ENCODE data around the gene BRAT1. TPM values are rescaled to one million over a fixed set of nuclear protein-coding genes. Genes with fewer than 3 reads are reported as not detected.
"Not testable (repeated sequence)": the region's sequence is repeated elsewhere in the genome, so short reads cannot be mapped to it uniquely, and the experiment has no call there.

The BRAT1 gene
- total RNA-seq, 1 donor from 2014 or later: 24.0 TPM

DNA sequence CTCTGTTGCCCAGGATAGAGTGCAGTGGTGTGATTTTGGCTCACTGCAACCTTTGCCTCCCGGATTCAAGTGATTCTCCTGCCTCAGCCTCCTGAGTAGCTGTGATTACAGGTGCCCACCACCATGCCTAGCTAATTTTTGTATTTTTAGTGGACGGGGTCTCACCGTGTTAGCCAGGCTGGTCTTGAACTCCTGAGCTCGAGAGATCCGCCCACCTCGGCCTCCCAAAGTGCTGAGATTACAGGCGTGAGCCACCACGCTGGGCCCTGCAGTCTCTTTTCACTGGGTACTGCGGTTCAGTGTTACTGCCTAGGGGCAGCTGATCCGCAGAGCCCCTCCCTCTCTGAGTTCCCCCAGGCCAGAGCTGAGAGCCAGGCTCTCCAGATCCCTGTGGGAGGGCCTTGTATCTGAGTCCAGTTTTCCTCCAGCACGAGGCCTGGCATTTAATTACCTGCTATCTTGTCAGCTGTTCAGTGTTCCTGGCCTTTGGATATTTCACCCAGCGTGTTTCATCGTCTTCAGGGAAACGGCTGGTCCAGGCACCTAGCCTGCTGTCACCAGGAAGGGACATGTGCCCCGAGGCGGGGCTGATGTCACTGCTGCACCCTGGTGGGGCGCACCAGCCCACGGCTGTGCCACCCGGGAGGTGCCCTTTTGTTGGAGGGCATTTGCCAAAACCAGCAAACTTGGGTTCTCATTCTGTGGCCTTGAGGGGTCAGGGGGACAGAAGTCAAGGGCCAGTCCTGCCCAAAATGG is 19.3 kb downstream of the BRAT1 start:
- DNase-seq (ENCODE audit: low spot score): not testable (repeated sequence)

DNA sequence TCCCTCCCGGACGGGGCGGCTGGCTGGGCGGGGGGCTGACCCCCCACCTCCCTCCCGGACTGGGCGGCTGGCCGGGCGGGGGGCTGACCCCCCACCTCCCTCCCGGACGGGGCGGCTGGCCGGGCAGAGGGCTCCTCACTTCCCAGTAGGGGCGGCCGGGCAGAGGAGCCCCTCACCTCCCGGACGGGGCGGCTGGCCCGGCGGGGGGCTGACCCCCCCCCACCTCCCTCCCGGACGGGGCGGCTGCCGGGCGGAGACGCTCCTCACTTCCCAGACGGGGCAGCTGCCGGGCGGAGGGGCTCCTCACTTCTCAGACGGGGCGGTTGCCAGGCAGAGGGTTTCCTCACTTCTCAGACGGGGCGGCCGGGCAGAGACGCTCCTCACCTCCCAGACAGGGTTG is 21.1 kb downstream of the BRAT1 start:
- DNase-seq (ENCODE audit: low spot score): not testable (repeated sequence)

DNA sequence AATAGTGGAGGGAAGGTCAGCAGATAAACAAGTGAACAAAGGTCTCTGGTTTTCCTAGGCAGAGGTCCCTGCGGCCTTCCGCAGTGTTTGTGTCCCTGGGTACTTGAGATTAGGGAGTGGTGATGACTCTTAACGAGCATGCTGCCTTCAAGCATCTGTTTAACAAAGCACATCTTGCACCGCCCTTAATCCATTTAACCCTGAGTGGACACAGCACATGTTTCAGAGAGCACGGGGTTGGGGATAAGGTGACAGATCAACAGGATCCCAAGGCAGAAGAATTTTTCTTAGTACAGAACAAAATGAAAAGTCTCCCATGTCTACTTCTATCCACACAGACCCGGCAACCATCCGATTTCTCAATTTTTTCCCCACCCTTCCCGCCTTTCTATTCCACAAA is 21.8 kb downstream of the BRAT1 start:
- not testable (repeated sequence) for DNase-seq (ENCODE audit: low spot score)

DNA sequence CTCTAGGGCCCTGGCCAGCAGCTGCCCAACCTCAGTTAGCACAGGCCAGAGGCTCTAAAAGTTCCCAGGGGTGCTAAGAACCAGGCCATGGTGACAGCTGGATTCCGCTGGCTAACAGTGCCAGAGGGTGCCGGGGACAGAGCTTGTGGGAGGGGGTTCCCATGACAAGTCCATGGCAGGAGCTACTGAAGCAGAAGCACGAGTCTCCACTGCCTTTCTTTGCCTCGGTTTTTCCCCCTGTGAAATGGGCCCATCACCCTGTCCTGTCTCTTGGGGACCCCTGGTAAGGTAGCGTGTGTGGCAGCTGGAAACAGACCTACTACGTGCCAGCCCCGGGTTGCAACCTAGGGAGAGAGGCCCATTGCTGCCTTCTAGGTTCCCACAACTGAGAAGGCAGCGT is 22.5 kb downstream of the BRAT1 start:
- not testable (repeated sequence) for DNase-seq (ENCODE audit: low spot score)

DNA sequence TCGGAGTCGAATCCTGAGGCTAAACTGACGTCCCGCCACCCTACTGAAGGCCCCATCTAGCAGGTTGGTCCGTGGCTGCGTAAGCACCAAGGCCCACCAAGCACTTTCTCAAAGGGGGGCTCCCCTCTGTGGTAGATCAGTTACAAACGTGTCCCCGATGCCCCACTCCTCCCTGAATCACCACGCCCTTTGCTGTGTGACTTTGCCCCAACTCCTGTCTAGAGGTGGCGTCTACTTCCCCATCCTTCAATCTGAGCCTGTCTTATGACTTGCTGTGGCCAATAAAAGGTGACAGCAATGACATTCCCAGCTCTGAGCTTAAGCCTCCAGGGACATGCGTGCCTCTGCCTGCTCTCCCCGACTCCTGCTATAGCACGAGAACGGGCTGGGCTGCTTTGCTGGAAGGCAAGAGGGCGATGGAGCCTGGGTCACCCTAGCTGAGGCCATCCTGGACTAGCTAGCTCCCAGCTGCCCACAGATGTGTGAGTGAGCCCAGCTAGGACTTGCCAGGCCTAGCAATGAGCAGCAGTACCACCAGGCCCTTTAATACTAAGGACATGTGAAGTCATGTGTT is 23.0 kb downstream of the BRAT1 start:
- DNase-seq (ENCODE audit: low spot score): not testable (repeated sequence)

DNA sequence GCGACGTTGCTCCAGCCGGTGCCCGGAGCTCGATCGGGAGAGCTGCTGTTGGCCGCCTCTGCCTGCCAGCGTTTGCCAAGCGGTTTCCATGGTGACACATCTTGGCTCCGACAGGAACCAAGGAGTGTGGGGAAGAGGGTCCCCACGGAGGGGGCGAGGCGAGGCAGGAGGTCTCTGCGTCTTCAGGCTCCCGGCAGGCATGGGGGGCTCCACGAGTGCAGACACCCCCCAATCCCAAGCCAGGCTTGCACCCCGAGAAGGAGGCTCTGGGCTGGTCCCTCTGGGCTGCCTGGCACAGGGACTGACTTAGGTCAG is 23.6 kb downstream of the BRAT1 start:
- not testable (repeated sequence) for DNase-seq (ENCODE audit: low spot score)

DNA sequence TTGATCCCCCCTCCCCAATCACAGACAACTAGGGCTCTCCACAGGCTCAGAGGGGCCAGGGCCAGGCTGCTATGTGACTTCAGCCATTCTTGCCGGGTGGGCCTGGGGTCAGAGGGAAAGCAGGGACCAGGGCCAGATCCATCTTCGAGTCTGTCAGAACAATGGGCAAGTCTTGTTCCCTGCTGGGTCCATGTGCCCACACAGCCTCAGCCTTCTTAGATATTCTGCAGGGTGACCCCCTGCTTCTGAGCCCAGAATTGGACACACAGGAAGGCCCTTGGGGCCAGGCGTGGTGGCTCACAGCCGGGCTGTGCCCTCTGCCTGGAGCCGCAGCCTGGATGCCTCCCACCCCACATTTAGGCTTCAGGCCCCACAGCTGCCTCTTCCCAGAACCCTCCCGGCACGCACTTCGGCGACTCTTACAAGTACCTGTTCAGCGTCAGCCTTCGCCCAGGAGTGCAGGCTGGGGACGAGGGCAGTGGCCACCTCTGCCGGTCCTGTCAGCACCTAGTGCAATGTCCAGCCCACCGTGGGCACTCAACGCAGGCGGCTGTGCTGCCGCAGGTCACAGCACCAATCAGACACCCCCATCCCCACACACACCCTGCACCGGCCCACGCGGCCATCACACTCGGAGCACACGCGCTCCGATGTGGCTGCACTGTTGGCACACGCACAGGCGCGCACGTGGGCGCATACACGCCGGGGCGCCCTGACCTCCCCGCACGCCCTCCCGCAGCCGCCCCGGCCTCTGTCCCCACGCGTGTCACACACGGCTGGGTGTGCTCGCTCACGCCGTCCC is 24.1 kb downstream of the BRAT1 start:
- DNase-seq (ENCODE audit: low spot score): not testable (repeated sequence)

DNA sequence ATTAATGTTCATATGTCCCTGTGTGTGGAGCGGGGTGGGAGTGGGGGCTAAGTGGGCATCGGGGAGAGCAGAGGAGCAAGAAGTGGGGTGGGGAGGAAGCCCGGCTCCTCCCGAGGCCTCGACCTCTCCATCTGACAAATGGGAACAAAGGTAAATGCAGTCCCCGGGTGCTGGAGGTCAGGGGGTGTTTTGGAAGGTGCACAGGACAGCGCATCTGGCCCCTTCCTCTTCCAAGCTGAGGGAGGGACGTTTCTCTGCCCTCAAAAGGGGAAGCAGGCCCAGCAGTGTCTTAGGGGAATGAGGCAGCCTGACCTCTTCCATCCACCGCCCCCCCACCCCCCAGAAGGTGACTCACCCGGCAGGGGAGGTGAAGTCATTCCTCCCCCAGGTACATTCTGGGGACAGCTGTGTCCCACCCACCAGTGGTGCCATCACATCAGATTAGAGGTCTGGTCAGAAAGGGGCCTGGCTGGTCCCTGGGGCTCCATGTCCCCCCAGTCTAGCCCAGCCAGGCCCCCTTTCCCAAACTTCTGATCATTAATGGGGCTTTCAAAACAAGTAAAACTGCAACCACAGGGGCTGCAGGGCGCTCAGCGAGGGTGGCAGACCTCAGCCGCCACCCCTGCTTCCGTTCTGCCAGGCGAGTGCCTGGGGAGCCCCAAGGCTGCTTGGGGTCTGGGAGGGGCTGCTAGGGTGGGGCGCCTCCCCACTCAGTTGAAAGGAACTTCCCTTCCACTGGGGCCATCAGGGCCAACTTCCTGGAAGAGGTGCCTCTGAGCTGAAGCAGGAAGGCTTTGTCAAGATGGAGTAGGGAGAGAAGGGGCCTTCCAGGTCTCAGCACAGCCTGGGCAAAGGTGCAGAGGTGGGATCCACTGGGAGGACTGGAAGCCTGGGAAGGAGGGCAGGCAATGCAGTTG is 25.0 kb downstream of the BRAT1 start:
- DNase-seq (ENCODE audit: low spot score): no peak

DNA sequence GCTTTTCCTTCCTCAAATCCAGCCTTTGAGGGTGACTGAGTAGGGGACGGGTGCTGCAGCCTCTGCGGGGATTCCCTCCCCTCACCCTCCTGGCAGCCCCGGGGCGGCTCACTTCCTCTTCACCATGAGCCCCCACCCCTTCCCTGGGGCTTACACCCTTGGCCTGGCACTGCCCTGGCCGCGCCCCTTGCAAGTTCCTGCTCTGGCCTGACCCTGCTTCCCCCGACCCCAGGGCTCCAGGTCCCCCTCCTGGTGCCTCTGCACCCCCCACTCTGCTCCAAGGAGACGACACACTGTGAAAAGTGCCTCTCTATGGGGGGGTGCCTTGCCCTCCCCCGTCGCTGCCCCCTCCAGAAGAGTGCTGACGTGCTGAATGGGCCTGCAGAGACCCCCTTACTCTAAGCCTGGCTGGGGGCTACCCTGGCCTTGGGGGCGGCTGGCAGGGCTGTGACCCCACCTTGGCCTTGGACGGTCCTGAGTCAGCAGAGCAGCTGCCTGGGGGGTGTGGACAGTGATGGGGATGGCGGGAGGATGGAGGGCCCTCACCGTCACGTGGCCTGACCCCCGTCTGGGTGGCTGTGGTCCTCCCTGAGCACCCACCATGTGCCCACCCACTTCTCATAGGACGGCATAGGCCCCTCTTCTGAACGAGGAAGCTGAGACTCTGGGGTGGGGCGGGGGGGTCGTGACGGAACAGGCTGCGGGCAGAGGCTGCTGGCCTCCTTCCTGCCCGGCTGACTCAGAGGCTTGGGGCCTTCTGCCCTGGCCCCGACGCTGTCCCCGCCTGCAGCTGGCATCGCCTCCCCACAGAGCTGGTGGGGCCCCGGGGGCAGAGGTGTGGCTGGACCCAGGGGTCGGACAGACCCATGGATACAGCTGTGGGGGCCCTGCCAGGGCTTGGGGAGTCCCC is 25.9 kb downstream of the BRAT1 start:
- DNase-seq (ENCODE audit: low spot score): no peak

DNA sequence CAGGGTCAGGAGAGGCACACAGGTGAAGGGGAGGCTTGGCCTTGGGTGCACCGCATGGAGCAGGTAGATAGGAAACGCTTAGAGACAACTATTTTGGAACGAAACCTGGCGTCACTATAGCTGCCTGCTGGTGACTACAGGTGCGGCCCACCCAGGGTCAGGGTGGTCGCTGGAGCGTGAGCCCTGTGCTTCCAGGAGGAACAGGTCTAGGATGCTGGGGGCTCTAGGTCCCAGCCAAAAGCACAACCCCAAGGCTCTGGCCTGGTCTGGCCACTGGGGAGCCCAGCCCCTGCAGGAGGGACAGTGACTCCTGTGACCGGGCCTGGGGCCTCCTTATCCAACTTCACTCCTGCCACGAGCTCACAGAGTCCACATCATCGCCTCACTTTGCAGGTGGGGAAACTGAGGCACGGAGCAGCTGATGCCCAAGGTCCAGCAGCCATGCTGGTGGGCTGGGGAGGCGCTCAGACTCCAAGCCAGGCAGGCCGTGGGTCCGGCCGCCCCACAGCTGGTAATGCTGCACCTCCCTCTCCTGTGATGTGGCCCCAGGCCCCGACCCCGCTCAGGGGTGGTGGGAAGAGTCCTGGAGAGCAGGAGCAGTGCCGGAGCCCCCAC is 26.7 kb downstream of the BRAT1 start:
- no peak for DNase-seq (ENCODE audit: low spot score)

DNA sequence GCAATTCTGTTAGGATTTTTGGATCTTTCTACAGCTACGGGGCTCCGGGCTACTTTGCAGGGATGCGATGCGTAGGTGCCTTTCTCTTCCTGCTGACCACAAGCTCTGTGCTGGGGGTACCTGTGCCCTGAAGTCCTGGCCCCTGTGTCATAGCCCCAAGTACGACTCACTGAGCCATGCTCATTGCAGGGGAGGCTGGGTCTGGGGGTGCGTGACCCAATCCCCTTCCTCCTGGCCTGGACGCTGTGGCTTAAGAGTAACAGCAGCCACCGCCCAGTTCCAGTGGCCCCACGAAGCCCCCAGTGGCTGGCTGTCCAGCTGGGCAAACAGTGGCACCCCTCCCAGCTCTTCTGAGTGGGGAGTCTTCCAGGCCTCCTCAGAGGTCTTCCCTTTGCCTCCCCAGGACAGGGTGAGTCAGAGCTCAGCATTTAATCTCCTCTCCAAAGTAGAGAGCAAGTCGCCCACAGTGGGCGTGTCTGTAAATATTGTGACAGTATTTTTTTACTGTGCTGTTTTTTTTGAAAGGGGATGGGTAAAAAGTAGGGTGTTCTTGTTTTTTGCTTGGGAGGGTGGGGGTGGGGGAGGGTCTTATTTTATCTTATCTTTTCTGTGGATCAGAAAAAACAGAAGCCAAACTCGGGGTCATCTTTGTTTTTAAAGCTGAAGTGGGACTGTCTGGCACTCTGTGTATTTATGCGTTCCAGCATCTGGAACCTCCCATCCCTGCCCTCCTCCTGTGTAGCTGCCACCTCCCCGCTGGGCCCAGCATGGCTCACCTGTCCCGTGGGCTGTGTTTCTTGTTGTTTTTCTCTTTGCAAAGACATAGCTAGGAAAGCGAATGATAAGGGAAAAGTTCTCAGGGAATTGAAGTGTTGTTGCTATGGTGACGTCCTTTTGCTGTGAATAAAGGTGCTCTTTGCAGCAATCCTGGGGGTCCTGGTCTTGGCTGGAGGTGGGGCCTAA is 27.5 kb downstream of the BRAT1 start:
- no peak for DNase-seq (ENCODE audit: low spot score)

DNA sequence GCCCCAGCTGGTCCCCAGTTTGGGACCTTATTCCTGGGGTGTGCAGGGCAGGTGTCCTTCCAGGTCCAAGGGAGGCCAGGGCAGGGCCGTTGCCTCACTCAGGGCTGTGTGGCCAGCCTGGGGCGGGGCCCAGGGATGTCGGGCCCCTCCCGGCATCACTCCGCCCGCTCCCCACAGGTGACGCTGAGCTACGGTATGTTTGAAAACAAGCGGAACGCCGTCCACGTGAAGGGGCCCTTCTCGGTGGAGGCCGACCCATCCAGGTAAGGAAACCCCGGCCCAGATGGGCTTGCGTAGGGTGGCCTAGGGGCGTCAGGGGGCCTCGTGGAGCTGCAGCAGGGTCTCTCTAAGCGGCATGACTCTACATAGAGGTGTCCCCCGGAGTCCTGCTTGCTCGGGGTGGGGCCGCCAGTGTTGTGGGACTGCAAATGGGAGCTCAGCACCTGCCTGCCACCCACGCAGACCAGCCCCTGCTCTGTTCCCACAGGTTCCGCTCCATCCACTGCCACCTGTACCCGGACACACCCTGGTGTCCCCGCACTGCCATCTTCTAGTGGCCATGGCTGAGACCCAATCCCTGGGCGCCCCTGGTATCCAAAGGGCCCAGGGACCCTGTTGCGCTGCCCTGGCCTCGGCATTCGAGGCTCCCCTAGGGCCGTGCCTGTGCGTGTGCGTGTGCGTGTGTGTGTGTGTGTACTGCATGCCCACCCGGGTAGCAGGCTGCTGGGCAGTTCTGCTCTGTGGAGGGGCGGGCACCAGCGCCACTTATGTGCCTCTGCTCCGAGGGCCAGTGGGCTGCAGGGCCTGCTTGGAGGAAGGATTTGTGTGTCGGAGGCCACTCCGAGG is 28.4 kb downstream of the BRAT1 start:
- DNase-seq (ENCODE audit: low spot score): no peak

DNA sequence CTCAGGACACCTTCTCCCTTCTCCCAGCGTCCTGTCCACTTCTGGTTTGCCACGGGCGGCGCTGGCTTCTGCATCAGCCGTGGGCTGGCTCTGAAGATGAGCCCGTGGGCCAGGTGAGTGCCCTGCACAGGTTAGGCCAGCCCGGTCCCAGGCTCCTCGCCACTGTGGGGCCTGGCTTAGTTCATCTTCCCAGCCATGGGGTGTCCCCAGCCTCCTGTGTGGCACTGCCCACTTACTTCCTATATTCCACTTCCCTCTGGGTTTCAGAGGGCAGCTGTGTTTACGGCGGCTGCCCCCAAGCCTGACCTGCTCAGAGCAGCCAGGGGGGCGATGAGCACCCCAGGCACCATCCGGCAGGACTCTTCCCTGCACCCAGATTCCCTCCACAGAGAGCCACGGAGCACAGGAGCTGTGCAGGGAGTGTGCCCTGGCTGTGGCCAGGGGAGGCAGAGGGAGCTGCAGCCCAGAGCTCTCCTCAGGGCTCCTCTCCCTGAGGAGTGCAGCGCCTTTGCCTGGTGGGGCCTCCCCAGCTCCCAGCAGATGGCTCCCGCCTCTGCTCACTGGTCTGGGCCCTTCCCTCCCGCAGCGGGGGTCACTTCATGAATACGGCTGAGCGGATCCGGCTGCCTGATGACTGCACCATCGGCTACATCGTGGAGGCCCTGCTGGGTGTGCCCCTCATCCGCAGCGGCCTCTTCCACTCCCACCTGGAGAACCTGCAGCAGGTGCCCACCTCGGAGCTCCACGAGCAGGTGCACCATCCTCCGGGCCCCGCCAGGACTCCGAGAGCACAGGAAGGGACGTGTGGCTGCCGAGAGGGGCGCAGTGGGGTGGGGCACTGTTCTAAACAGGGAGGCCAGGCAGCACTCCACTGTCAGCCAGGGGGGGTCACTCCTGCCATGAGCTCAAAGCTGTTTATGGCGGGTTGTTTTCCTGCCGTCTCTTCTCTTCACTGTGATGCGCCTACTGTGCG is 29.4 kb downstream of the BRAT1 start:
- DNase-seq (ENCODE audit: low spot score): no peak

DNA sequence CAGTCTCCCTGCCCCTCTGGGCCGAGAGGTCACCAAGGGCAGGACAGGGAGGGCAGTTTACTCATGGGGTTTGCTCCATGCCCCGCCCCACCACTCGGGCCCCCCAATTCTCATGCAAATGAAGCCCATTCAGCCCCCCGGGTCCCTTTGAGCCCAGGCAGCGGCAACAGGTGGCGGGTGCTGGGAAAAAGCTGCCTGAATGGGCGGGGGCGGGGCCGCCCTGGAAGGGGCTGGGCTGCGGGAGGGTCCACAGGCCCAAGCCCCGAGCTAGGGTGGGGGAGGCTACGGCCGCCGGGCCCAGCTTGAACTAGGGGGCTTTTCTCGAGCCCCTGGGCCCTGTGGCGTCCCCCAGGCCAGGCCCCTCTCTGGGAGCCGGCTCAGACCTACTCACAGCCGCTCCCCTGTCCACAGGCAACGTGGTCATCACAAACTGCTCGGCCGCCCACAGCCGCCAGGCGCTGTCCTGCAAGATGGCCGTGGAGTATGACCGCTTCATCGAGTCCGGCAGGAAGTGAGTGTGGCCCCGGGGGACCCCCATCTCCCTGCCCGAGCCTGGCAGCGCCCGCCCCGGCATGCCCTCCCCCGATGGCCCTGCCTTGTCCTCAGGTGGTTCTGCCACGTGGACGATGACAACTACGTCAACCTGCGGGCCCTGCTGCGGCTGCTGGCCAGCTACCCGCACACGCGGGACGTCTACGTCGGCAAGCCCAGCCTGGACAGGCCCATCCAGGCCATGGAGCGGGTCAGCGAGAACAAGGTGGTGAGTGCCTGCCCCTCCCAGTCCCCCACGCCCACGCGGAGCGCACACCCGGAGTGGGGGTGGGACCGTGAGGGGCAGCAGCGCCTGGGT is 30.3 kb downstream of the BRAT1 start:
- no peak for DNase-seq (ENCODE audit: low spot score)

DNA sequence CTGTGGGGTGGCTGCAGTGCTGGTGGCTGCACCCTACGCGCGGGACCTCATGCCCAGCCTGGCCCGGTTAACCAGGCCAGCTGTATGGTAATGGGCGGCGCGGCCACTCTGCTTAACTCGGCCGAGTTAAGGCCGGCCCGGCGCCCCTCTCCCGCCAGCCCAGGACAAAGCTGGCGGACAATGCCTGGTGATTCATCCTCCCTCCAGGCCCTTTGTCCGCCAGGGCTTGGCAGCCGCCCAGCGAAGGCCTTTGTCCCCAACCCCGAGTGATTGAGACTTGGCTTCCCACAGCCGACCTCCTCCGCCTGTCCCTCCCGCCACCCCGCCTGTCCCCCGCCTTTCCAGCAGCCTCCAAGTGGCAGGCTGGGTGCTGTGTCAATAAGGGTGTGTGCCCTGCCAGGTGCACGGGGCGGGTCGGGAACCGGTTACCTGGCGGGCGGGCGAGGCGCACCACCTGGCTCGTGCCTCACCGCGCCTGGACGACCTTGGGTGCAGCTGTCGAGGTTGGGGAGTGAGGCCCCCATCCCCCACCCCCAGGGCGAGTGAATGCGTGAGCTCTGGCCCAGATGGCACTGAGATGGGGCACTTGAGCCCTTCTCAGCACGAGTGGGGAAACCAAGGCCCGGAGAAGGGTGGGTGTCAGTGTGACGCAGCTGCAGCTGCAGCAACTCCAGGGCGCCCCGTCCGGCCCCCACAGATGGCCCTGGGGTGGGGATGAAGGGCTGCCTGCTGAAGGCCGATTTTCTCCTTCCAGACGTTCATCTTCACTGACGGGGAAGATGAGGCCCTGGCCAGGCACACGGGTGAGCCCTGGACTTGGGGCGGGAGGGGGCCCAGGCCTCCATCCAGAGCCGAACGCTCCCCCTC is 31.1 kb downstream of the BRAT1 start:
- peak; percentile 90 for DNase-seq (ENCODE audit: low spot score)

Data from ureter (tissue), 1 donor.